Measurements from ENCODE around the gene IPCEF1.
"Not testable (repeated sequence)": the region's sequence is repeated elsewhere in the genome, so short reads cannot be mapped to it uniquely, and the experiment has no call there.

Gene IPCEF1

GRCh38 chr6:154314084-154314483 lies 42.5 kb downstream of the IPCEF1 start:
- Histone ChIP-seq H3K4me1 (ENCODE audit: insufficient read depth, low read length, poor library complexity, severe bottlenecking) (no peaks in the 10 kb centered on the region), H4K20me1 (ENCODE audit: insufficient read depth, low read length, poor library complexity, severe bottlenecking) (no peaks in the 10 kb centered on the region), H3K4me2 (ENCODE audit: low read depth, low read length, poor library complexity, severe bottlenecking) (no peak overlapping the region), H3K4me3 (ENCODE audit: low read length, poor library complexity, severe bottlenecking) (no peak overlapping the region), H3F3A (ENCODE audit: low read depth) (no peaks in the 10 kb centered on the region), H3K79me2 (ENCODE audit: insufficient read depth, low read length) (no peaks in the 10 kb centered on the region), H3K9me2 (replicated peaks; ENCODE audit: low read depth, low read length) (no peaks in the 10 kb centered on the region), H3K36me3 (ENCODE audit: insufficient read depth, low read length) (no peaks in the 10 kb centered on the region), H3K27me3 (ENCODE audit: insufficient read depth, low read length, poor library complexity, severe bottlenecking) (no peaks in the 10 kb centered on the region), H3K9me3 (ENCODE audit: insufficient read depth, low read depth, low read length) (no peaks in the 10 kb centered on the region), H3K9ac (ENCODE audit: low read depth, low read length, poor library complexity, severe bottlenecking) (no peak overlapping the region), H2AFZ (ENCODE audit: low read length) (no peak overlapping the region)
- TF ChIP-seq, protein P1, sequence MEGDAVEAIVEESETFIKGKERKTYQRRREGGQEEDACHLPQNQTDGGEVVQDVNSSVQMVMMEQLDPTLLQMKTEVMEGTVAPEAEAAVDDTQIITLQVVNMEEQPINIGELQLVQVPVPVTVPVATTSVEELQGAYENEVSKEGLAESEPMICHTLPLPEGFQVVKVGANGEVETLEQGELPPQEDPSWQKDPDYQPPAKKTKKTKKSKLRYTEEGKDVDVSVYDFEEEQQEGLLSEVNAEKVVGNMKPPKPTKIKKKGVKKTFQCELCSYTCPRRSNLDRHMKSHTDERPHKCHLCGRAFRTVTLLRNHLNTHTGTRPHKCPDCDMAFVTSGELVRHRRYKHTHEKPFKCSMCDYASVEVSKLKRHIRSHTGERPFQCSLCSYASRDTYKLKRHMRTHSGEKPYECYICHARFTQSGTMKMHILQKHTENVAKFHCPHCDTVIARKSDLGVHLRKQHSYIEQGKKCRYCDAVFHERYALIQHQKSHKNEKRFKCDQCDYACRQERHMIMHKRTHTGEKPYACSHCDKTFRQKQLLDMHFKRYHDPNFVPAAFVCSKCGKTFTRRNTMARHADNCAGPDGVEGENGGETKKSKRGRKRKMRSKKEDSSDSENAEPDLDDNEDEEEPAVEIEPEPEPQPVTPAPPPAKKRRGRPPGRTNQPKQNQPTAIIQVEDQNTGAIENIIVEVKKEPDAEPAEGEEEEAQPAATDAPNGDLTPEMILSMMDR (conservative IDR thresholded peaks at IDR 0.05; ENCODE audit: low read length), result no peak
- TF ChIP-seq EZH2phosphoT487 (IDR thresholded peaks at IDR 0.05; ENCODE audit: borderline replicate concordance), result no peak

DNA sequence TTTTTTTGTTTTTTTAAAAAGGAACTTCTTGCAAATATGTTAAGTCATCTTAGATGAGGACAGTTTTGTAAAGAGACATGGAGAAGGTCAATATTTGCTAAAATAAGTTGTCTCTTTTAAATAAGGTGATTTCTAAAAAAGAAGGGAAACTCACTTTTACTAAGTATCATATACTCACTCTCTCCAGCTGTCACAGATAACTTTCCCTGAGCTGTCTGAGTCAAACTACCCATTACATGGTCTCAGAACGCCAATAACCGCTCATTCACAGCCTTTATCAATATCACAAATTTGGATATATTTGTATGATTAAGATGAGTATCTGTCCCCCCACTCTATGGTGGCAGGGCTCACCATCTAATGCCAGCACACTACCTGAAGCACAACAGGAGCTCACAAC lies 47.6 kb downstream of the IPCEF1 start:
- H4K20me1 ChIP-seq (ENCODE audit: insufficient read depth, low read length, poor library complexity, severe bottlenecking), result no peaks in the 10 kb centered on the region
- H3K9me3 ChIP-seq (ENCODE audit: insufficient read depth, low read depth, low read length), result no peaks in the 10 kb centered on the region
- TF ChIP-seq, protein P1 (conservative IDR thresholded peaks at IDR 0.05; ENCODE audit: low read length), result no peak
- no peak for TF ChIP-seq EZH2phosphoT487 (IDR thresholded peaks at IDR 0.05; ENCODE audit: borderline replicate concordance)
- no peaks in the 10 kb centered on the region for H3K4me1 ChIP-seq (ENCODE audit: insufficient read depth, low read length, poor library complexity, severe bottlenecking)
- no peak overlapping the region for H3K4me3 ChIP-seq (ENCODE audit: low read length, poor library complexity, severe bottlenecking)
- no peak overlapping the region for H3K9ac ChIP-seq (ENCODE audit: low read depth, low read length, poor library complexity, severe bottlenecking)
- no peaks in the 10 kb centered on the region for H3K36me3 ChIP-seq (ENCODE audit: insufficient read depth, low read length)
- H3F3A ChIP-seq (ENCODE audit: low read depth), result no peaks in the 10 kb centered on the region
- H2AFZ ChIP-seq (ENCODE audit: low read length), result no peak overlapping the region
- no peaks in the 10 kb centered on the region for H3K9me2 ChIP-seq (replicated peaks; ENCODE audit: low read depth, low read length)
- H3K4me2 ChIP-seq (ENCODE audit: low read depth, low read length, poor library complexity, severe bottlenecking), result no peak overlapping the region
- H3K27me3 ChIP-seq (ENCODE audit: insufficient read depth, low read length, poor library complexity, severe bottlenecking), result no peaks in the 10 kb centered on the region
- no peaks in the 10 kb centered on the region for H3K79me2 ChIP-seq (ENCODE audit: insufficient read depth, low read length)

- no peaks in the 10 kb centered on the region for H3F3A ChIP-seq (ENCODE audit: low read depth)
- TF ChIP-seq, protein P1 (conservative IDR thresholded peaks at IDR 0.05; ENCODE audit: low read length), result no peak
- TF ChIP-seq EZH2phosphoT487 (IDR thresholded peaks at IDR 0.05; ENCODE audit: borderline replicate concordance), result no peak
- no peaks in the 10 kb centered on the region for H3K36me3 ChIP-seq (ENCODE audit: insufficient read depth, low read length)
- H2AFZ ChIP-seq (ENCODE audit: low read length), result no peak overlapping the region
- no peak overlapping the region for H3K4me2 ChIP-seq (ENCODE audit: low read depth, low read length, poor library complexity, severe bottlenecking)
- no peak overlapping the region for H3K9ac ChIP-seq (ENCODE audit: low read depth, low read length, poor library complexity, severe bottlenecking)
- H4K20me1 ChIP-seq (ENCODE audit: insufficient read depth, low read length, poor library complexity, severe bottlenecking), result no peaks in the 10 kb centered on the region
- no peaks in the 10 kb centered on the region for H3K4me1 ChIP-seq (ENCODE audit: insufficient read depth, low read length, poor library complexity, severe bottlenecking)
- H3K9me2 ChIP-seq (replicated peaks; ENCODE audit: low read depth, low read length), result no peaks in the 10 kb centered on the region
- no peaks in the 10 kb centered on the region for H3K27me3 ChIP-seq (ENCODE audit: insufficient read depth, low read length, poor library complexity, severe bottlenecking)
- H3K4me3 ChIP-seq (ENCODE audit: low read length, poor library complexity, severe bottlenecking), result no peak overlapping the region
- H3K9me3 ChIP-seq (ENCODE audit: insufficient read depth, low read depth, low read length), result no peaks in the 10 kb centered on the region
- H3K79me2 ChIP-seq (ENCODE audit: insufficient read depth, low read length), result no peaks in the 10 kb centered on the region
Measured at GRCh38 chr6:154307696-154308425, 48.7 kb downstream of the IPCEF1 start.

DNA sequence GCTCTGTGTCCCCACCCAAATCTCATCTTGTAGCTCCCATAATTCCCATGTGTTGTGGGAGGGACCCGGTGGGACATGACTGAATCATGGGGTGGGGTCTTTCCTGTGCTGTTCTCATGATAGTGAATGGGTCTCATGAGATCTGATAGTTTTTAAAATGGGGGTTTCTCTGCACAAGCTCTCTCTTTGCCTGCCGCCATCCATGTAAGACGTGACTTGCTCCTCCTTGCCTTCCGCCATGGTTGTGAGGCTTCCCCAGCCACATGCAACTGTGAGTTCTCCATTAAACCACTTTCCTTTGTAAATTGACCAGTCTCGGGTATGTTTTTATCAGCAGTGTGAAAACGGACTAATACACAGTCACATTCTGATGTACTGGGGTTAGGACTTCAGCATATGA lies 49.5 kb downstream of the IPCEF1 start:
- not testable (repeated sequence) for H3K9me3 ChIP-seq (ENCODE audit: insufficient read depth, low read depth, low read length); H3K4me3 ChIP-seq (ENCODE audit: low read length, poor library complexity, severe bottlenecking); H3K27me3 ChIP-seq (ENCODE audit: insufficient read depth, low read length, poor library complexity, severe bottlenecking); H3K4me2 ChIP-seq (ENCODE audit: low read depth, low read length, poor library complexity, severe bottlenecking); H2AFZ ChIP-seq (ENCODE audit: low read length); H3K36me3 ChIP-seq (ENCODE audit: insufficient read depth, low read length); H3K9me2 ChIP-seq (replicated peaks; ENCODE audit: low read depth, low read length); H3K9ac ChIP-seq (ENCODE audit: low read depth, low read length, poor library complexity, severe bottlenecking); H3K79me2 ChIP-seq (ENCODE audit: insufficient read depth, low read length); H4K20me1 ChIP-seq (ENCODE audit: insufficient read depth, low read length, poor library complexity, severe bottlenecking); H3F3A ChIP-seq (ENCODE audit: low read depth); H3K4me1 ChIP-seq (ENCODE audit: insufficient read depth, low read length, poor library complexity, severe bottlenecking)
